Measurements from ENCODE around the gene ADAMTS7. TPM values are rescaled to one million over a fixed set of nuclear protein-coding genes. Genes with fewer than 3 reads are reported as not detected.
"Not testable (repeated sequence)": the region's sequence is repeated elsewhere in the genome, so short reads cannot be mapped to it uniquely, and the experiment has no call there.

Gene ADAMTS7
- total and polyA plus RNA-seq, 2 donors (not counting 3 experiments of a cell fraction or from before 2014, with no cell fraction given), result 49.6 to 64.7 TPM

GRCh38 chr15:78772738-78773137 lies 38.5 kb downstream of the ADAMTS7 start:
- no peak for TF ChIP-seq EZH2 (IDR thresholded peaks at IDR 0.05; ENCODE audit: borderline replicate concordance, low read depth, low read length, severe bottlenecking)
- no peak for TF ChIP-seq POLR2A (IDR thresholded peaks at IDR 0.05; ENCODE audit: low read depth, low read length)
- TF ChIP-seq JUN (IDR thresholded peaks at IDR 0.05; ENCODE audit: borderline replicate concordance, insufficient read depth, insufficient read length, low read depth), result no peak
- no peak for TF ChIP-seq MYC (IDR thresholded peaks at IDR 0.05; ENCODE audit: low read depth, low read length)
- no peak for TF ChIP-seq POLR2AphosphoS5 (IDR thresholded peaks at IDR 0.05; ENCODE audit: insufficient read depth, low read depth, low read length)
- TF ChIP-seq CTCF (IDR thresholded peaks at IDR 0.05; ENCODE audit: extremely low read depth in 1 of 2, insufficient read depth in 1 of 2, low read depth in 1 of 2, low read length in 2 of 2), result no peak
- Histone ChIP-seq H3K27me3 (ENCODE audit: control insufficient read depth in 2 of 2, insufficient read depth in 2 of 2, low read length in 2 of 2) (no peaks in the 10 kb centered on the region), H3K79me2 (ENCODE audit: control insufficient read depth, insufficient read depth, low read length) (no peaks in the 10 kb centered on the region), H3K4me1 (ENCODE audit: control insufficient read depth, extremely low read depth, insufficient read depth, low read length) (no peaks in the 10 kb centered on the region), H3K9me1 (replicated peaks; ENCODE audit: control insufficient read depth, extremely low read depth, insufficient read depth, low read length) (no peaks in the 10 kb centered on the region), H3K27ac (ENCODE audit: insufficient read depth, low read depth, low read length) (no peak overlapping the region), H4K20me1 (replicated peaks; ENCODE audit: control insufficient read depth, extremely low read depth, insufficient read depth, low read length) (no peaks in the 10 kb centered on the region), H3K9ac (replicated peaks; ENCODE audit: extremely low read depth, insufficient read depth, low read length) (no peak overlapping the region), H3K9me3 (replicated peaks; ENCODE audit: control insufficient read depth, insufficient read depth, low read length) (no peaks in the 10 kb centered on the region), H3K4me2 (ENCODE audit: insufficient read depth, low read length) (no peak overlapping the region), H3K36me3 (ENCODE audit: control insufficient read depth in 2 of 2, extremely low read depth in 1 of 2, insufficient read depth in 2 of 2, low read length in 2 of 2) (no peaks in the 10 kb centered on the region), H2AFZ (ENCODE audit: low read depth, low read length) (no peak overlapping the region), H3K4me3 (replicated peaks in 1 of 3; ENCODE audit: insufficient read depth in 1 of 3, low read depth in 1 of 3, low read length in 3 of 3) (no peak overlapping the region)
- FAIRE-seq, result no peak
- intact Hi-C loops (cut with micrococcal nuclease) (no loop called here), dilution Hi-C loops (cut with MboI; ENCODE audit: extremely low pct_ligation_motif_present, low sequenced_read_pairs) (no loop called here)
- ChIA-PET POLR2A (no interaction called here), CTCF (interaction anchor here (1.3 kb wide), 1 partner anchor 31 kb away, joined by 3 read pairs; no protein-coding TSS in a partner anchor)
- BruUV-seq (replicated peaks), result no TSS peak
- no peak for DNase-seq (ENCODE audit: low read depth, low spot score)

GRCh38 chr15:78771436-78772000 lies 39.7 kb downstream of the ADAMTS7 start:
- H3K9me3 ChIP-seq (replicated peaks; ENCODE audit: control insufficient read depth, insufficient read depth, low read length); H3K9ac ChIP-seq (replicated peaks; ENCODE audit: extremely low read depth, insufficient read depth, low read length); H4K20me1 ChIP-seq (replicated peaks; ENCODE audit: control insufficient read depth, extremely low read depth, insufficient read depth, low read length); dilution Hi-C loops (cut with MboI; ENCODE audit: extremely low pct_ligation_motif_present, low sequenced_read_pairs); H3K4me2 ChIP-seq (ENCODE audit: insufficient read depth, low read length); H3K4me3 ChIP-seq (replicated peaks in 1 of 3; ENCODE audit: insufficient read depth in 1 of 3, low read depth in 1 of 3, low read length in 3 of 3); DNase-seq (ENCODE audit: low read depth, low spot score); H3K27me3 ChIP-seq (ENCODE audit: control insufficient read depth in 2 of 2, insufficient read depth in 2 of 2, low read length in 2 of 2); H3K36me3 ChIP-seq (ENCODE audit: control insufficient read depth in 2 of 2, extremely low read depth in 1 of 2, insufficient read depth in 2 of 2, low read length in 2 of 2); FAIRE-seq; H3K79me2 ChIP-seq (ENCODE audit: control insufficient read depth, insufficient read depth, low read length); POLR2A ChIA-PET; H2AFZ ChIP-seq (ENCODE audit: low read depth, low read length); H3K27ac ChIP-seq (ENCODE audit: insufficient read depth, low read depth, low read length); H3K9me1 ChIP-seq (replicated peaks; ENCODE audit: control insufficient read depth, extremely low read depth, insufficient read depth, low read length); H3K4me1 ChIP-seq (ENCODE audit: control insufficient read depth, extremely low read depth, insufficient read depth, low read length); intact Hi-C loops (cut with micrococcal nuclease); BruUV-seq (replicated peaks): not testable (repeated sequence)
- CTCF ChIA-PET, result interaction anchor here (0.9 kb wide), 1 partner anchor 37 kb away, joined by 3 read pairs; no protein-coding TSS in a partner anchor

GRCh38 chr15:78771020-78771419 lies 40.2 kb downstream of the ADAMTS7 start:
- dilution Hi-C loops (cut with MboI; ENCODE audit: extremely low pct_ligation_motif_present, low sequenced_read_pairs); FAIRE-seq; H3K4me1 ChIP-seq (ENCODE audit: control insufficient read depth, extremely low read depth, insufficient read depth, low read length); H3K9me3 ChIP-seq (replicated peaks; ENCODE audit: control insufficient read depth, insufficient read depth, low read length); H3K9ac ChIP-seq (replicated peaks; ENCODE audit: extremely low read depth, insufficient read depth, low read length); H3K79me2 ChIP-seq (ENCODE audit: control insufficient read depth, insufficient read depth, low read length); H3K4me3 ChIP-seq (replicated peaks in 1 of 3; ENCODE audit: insufficient read depth in 1 of 3, low read depth in 1 of 3, low read length in 3 of 3); H3K9me1 ChIP-seq (replicated peaks; ENCODE audit: control insufficient read depth, extremely low read depth, insufficient read depth, low read length); H3K27ac ChIP-seq (ENCODE audit: insufficient read depth, low read depth, low read length); intact Hi-C loops (cut with micrococcal nuclease); H3K36me3 ChIP-seq (ENCODE audit: control insufficient read depth in 2 of 2, extremely low read depth in 1 of 2, insufficient read depth in 2 of 2, low read length in 2 of 2); H4K20me1 ChIP-seq (replicated peaks; ENCODE audit: control insufficient read depth, extremely low read depth, insufficient read depth, low read length); DNase-seq (ENCODE audit: low read depth, low spot score); H3K27me3 ChIP-seq (ENCODE audit: control insufficient read depth in 2 of 2, insufficient read depth in 2 of 2, low read length in 2 of 2); H3K4me2 ChIP-seq (ENCODE audit: insufficient read depth, low read length); H2AFZ ChIP-seq (ENCODE audit: low read depth, low read length); BruUV-seq (replicated peaks): not testable (repeated sequence)
- POLR2A ChIA-PET, result interaction anchor here (0.6 kb wide), 1 partner anchor 173 kb away, joined by 4 read pairs; no protein-coding TSS in a partner anchor
- CTCF ChIA-PET, result interaction anchor here (0.9 kb wide), 1 partner anchor 38 kb away, joined by 3 read pairs; no protein-coding TSS in a partner anchor

Measured in endothelial cell of umbilical vein (primary cell).